HL-60 (cell line): ENCODE measurements around the gene TNPO1.

ENCODE experiments used
- DNase-seq, 2 experiments: peaks; one replicate each; pipeline ENCODE4 v3.0.0-alpha.2; 2010 to 2020; ENCODE audit warnings: low read depth in 1 of 2, low spot score in 1 of 2
- H3K27ac ChIP-seq: fragments of 250-450 bp; sonication (Bioruptor Pico); replicated peaks from 2 replicates; pipeline ENCODE4 v1.5.1; 2020; ENCODE audit warnings: mild to moderate bottlenecking, moderate library complexity
- H3K27me3 ChIP-seq: fragments of 250-450 bp; sonication (Bioruptor Pico); 2 replicates; pipeline ENCODE4 v1.5.1; 2021; ENCODE audit warnings: mild to moderate bottlenecking, moderate library complexity; ENCODE audit not compliant: insufficient read depth, poor library complexity, severe bottlenecking
- H3K4me3 ChIP-seq: replicated peaks from 2 replicates; pipeline ENCODE4 v1.5.1; 2011; ENCODE audit warnings: mild to moderate bottlenecking, control low read depth, low read length; ENCODE audit not compliant: insufficient read depth
- CTCF ChIP-seq: IDR thresholded peaks from one replicate; pipeline ENCODE4 v1.5.1; 2011; ENCODE audit warnings: low read length, control low read depth, inconsistent platforms; ENCODE audit not compliant: insufficient read depth
- GABPA ChIP-seq: IDR thresholded peaks from 2 replicates; pipeline ENCODE4 v1.6.1; 2012; ENCODE audit warnings: low read depth
- POLR2AphosphoS5 ChIP-seq: IDR thresholded peaks from 2 replicates; pipeline ENCODE4 v1.6.1; 2012; ENCODE audit warnings: low read depth
- SPI1 ChIP-seq: IDR thresholded peaks from 2 replicates; pipeline ENCODE4 v1.6.1; 2012; ENCODE audit warnings: low read depth, mild to moderate bottlenecking, borderline replicate concordance
- TF ChIP-seq, protein P1 (sequence below): IDR thresholded peaks from 2 replicates; pipeline ENCODE4 v1.6.1; 2012; ENCODE audit warnings: low read depth; ENCODE audit not compliant: insufficient replicate concordance

TNPO1 gene

GRCh38 chr5:72776684-72777083 lies 39.8 kb upstream of the TNPO1 start:
- H3K27ac ChIP-seq: no peak overlapping the region
- H3K27me3 ChIP-seq: no peaks in the 10 kb centered on the region
- TF ChIP-seq, protein P1, sequence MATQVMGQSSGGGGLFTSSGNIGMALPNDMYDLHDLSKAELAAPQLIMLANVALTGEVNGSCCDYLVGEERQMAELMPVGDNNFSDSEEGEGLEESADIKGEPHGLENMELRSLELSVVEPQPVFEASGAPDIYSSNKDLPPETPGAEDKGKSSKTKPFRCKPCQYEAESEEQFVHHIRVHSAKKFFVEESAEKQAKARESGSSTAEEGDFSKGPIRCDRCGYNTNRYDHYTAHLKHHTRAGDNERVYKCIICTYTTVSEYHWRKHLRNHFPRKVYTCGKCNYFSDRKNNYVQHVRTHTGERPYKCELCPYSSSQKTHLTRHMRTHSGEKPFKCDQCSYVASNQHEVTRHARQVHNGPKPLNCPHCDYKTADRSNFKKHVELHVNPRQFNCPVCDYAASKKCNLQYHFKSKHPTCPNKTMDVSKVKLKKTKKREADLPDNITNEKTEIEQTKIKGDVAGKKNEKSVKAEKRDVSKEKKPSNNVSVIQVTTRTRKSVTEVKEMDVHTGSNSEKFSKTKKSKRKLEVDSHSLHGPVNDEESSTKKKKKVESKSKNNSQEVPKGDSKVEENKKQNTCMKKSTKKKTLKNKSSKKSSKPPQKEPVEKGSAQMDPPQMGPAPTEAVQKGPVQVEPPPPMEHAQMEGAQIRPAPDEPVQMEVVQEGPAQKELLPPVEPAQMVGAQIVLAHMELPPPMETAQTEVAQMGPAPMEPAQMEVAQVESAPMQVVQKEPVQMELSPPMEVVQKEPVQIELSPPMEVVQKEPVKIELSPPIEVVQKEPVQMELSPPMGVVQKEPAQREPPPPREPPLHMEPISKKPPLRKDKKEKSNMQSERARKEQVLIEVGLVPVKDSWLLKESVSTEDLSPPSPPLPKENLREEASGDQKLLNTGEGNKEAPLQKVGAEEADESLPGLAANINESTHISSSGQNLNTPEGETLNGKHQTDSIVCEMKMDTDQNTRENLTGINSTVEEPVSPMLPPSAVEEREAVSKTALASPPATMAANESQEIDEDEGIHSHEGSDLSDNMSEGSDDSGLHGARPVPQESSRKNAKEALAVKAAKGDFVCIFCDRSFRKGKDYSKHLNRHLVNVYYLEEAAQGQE: no peak
- no peak for TF ChIP-seq CTCF
- H3K4me3 ChIP-seq: no peak overlapping the region
- no peak for DNase-seq

- no peak for TF ChIP-seq GABPA
- no peak for TF ChIP-seq CTCF
- TF ChIP-seq SPI1: no peak
- TF ChIP-seq, protein P1: no peak
- TF ChIP-seq POLR2AphosphoS5: no peak
- no peaks in the 10 kb centered on the region for H3K27me3 ChIP-seq
- no peak for DNase-seq
- H3K4me3 ChIP-seq: no peak overlapping the region
- no peak overlapping the region for H3K27ac ChIP-seq
These were observed 36.9 kb upstream of the TNPO1 start for GRCh38 chr5:72779520-72779919.

DNA sequence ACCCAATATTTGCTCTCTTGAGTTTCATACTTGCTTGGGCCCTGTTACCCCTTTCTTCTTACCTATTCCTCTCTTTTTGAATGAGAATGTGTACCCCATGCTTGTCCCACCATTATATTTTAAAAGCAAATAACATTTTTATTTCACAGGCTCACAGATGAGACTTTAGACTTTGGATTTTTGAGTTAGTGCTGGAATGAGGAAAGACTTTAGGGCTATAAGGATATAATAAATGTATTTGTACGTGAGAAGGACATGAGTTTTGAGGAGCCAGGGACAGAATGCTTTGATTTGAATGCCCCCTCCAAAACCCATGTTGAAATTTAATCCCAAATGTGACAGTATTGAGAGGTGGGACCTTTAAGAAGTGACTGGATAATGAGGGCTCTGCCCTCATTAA lies 33.1 kb upstream of the TNPO1 start:
- TF ChIP-seq SPI1 (no peak), POLR2AphosphoS5 (no peak), CTCF (no peak), GABPA (no peak)
- TF ChIP-seq, protein P1: no peak
- Histone ChIP-seq H3K27ac (no peak overlapping the region), H3K27me3 (no peaks in the 10 kb centered on the region)

More for the DNA sequence above, 33.1 kb upstream of the TNPO1 start:
- DNase-seq: no peak
- H3K4me3 ChIP-seq: no peak overlapping the region
